ENCODE data around the gene MAP7D2.
A peak's percentile ranks its signal among the peaks of the same experiment; 100 is the strongest.

MAP7D2 gene

DNA sequence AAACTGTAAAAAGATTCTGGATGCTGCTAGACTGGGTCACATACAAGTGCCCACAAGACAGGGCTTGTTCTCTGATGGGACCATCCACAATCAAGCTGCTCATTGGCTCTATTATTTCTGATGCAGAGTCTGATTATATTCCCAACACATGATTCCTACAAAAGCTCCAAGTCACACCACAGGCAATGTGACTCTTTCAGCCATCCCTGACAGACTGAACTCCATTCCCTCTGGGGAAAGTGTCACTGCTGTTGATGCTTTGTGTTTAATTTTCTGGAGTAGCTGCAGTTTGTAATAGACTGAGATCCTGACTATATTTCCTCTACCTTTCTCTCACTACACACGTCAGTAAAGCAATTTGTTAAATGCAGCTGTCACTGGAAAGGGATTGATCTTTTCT lies 70.5 kb downstream of the MAP7D2 start:
- peak in 1 of 51 donors; percentile 4 for DNase-seq

DNA sequence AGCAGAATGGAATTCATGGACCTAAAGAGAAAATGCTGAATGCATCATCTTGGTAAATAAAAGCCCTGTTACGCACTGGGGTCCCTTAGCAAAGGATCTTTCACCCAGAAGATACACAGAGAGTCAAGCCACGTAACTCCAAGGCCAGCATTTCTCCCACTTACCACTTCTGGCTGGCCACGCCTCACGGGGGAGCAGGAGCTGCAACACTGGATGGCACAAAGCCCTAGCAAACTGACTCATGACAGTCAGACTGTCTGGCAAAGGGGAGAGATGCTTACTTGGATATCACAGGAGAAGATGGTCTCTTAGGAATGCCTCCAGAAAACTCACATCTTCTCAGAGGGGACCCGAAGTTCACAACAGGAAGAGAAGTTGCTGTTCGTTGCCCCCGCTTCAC lies 74.5 kb downstream of the MAP7D2 start:
- no peak for DNase-seq

DNA sequence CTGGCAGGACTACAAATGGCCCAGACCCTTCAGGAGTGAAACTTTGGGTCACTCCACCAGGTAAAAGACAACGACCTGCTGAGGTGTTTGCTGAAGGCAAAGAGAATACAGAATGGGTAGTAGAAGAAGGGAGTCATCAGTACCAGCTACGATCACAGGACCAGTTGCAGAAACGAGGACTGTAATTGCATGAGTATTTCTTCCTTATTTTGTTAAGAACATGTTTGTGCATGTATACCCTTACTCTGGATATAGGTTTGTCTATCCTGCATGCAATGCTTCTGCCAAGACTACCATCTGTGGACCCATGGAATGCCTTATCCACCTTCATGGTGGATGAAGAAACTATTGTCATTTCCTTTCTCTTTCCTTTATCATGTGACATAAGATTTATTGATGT lies 77.7 kb downstream of the MAP7D2 start:
- no peak for DNase-seq

DNA sequence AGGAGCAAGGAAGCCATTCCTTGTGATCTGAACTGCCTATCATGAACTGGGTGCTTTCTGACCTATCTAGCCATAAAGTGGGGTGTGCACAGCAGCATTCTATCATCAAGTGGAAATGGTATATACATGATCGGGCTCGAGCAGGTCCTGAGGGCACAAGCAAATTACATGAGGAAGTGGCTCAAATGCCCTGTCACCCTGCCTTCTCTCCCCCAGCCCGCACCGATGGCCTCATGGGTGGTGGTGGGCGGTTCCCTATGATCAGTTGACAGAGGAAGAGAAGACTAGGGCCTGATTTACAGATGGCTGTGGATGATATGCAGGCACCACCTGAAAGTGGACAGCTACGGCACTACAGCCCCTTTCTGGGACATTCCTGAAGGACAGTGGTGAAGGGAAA lies 79.5 kb downstream of the MAP7D2 start:
- DNase-seq: no peak

DNA sequence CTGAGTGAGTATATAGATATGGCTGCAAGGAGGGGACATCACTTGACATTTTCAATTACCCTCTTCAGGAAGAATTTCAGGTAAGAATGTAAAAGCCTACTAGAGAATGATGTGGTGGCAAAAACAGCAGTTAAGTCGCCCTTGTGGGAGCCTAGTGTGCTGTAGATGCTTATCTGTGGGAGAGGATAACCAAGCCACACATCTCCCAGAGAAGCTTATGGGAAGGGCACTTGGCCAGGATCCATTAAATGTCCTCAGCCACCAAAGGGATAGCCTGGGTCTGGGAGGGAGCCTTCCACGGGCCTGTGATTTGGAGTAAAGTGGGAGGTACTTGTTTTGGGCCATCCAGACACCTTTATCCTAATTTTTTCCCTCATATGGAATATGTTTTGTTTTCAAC lies 84.5 kb downstream of the MAP7D2 start:
- DNase-seq: no peak

DNA sequence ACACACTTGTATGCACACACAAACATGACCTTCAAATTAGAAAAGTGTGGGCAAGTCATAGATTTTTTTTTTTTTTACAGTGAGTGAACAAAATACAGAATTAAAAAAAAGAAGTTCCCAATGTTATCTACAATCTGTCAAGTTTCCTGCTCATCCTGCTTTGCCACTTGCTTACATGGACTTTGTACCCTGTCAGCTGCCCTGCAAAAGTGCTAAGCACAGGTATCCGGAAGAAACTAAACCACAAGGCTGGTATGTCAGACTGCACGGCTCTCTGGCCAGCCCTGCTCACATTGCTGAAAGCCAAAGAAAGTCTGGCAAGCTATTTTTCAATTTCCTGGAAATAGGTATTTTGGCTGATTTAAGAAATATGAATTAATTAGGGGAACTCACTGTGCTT lies 87.0 kb downstream of the MAP7D2 start:
- DNase-seq: no peak

DNA sequence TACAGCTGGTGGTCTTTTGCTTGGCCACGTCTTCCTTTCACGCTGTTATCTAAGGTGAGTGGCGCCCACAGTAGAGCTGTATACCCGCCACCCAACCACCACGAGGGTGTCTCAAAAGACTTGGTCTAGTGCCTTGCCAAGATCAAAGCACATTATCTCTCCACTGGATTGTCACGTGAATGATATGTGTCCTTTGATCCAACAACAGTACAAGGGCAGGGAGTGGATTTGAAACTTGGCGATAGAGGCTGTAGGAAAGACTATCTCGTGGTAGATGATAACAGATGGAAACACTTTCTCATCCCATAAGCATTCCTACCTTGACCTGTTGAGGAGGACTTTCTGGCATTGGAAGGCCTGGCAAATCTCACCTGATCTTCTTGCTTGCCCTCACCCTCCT lies 88.1 kb downstream of the MAP7D2 start:
- DNase-seq: no peak

DNA sequence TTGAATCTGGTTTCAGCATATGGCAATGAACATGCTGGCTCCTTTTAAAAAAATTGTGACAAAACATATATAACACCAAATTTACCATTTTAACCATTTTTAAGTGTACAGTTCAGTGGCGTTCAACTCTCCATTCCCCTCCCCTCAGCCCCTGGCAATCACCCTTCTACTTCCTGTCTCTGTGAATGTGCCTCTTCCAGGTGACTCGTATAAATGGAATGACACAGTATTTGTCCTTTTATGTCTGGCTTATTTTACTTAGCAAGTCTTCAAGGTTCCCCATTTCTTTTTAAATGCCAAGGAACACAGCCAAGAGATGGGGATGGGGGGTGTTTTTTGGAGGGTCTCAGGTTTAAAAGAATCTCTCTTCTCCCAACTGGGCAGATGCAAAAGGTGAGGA lies 90.4 kb downstream of the MAP7D2 start:
- DNase-seq: no peak

DNA sequence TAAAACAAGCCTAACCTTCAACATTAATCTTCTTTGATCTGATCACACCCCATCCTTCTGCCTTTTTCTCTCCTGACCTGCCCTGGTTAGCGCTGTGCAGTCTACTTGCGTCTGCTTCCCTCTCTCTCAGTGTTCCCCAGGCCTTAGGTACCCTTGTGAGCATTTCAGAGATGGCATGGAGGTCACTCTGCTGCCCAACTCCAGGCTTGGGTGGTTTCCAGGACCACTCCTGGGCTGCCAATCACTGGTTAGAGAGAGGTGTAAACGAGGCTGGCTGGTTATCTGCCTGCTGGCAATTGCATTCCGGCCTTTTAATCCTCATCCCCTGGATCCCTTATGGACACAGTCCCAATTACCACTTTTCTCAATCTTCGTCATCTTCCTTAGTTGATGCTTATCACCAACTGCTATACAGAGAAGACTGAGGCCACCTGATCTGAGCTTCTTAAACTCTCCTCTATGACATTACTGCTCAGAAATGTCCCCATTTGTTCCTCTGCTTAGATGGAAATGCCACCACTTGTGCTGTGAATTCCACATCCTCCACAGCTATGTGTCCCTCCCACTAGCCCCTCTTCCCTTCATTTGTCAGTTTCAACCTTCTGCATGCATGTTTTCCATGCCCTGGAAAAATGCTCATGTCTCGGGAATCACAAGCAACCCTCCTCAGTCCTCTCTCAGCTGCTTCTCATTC lies 96.9 kb downstream of the MAP7D2 start:
- DNase-seq: no peak

DNA sequence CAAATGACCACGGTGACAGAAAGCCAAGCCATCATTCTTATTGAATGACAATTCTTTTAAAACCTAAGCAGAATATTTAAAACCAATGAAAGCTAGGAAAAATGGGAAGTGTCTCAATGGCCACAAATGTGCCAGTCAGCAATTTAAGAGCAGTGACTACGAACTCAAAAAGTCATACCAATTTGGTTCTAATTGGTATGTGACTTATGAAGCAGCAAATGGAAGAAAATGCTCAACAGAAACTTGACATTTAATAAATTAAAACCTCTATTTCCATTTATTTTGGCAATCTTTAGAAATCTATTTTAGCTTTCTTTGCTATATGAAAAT lies 100.1 kb downstream of the MAP7D2 start:
- no peak for DNase-seq

DNA sequence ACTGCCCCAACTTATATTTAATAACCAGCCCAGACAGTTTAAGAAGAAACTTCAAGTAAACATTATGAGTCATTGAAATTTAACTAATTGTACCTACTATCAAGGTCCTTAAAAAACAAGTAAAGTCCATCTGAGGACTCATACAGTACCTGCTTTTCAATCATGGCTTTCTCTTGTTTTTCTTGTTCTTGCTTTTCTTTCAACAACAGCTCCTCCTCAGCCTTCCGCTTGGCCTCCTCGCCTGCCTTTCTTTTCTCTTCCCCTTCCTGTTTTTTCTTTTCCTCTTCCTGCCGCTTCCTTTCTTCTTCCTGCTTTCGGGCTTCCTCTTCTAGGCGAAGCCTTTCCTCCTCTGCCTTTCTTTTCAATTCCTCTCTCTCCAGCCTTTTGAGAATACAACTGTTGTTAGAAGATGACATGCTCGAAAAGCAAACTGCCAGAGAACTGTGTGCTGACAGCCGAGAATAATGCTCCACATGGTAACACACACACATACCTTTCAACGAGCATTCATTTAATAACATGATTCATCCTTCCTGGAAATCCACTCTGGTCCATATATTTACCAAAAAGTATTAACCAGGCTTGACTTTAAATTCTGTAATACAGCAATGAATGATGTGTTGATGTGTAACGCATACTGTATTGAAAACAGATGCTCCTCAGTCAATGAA lies 100.6 kb downstream of the MAP7D2 start:
- no peak for DNase-seq

DNA sequence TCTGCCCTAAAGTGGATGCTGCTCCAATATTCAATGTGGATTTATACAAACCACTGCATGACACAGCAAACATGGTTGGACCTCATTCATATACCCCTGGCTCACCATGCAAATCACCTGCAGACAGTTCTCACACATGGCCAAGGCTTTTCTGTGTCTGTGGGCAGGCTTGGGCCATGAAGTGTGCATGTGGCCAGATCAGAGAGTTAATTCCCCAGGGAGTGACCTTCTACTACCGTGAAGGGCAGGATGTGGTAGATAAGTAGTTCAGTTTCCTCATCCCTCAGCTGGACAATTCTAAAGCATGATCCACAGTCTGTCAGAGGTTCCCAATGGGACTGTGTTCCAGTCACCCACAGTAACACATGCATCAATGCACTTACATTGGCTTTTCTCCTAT lies 101.3 kb downstream of the MAP7D2 start:
- no peak for DNase-seq

DNA sequence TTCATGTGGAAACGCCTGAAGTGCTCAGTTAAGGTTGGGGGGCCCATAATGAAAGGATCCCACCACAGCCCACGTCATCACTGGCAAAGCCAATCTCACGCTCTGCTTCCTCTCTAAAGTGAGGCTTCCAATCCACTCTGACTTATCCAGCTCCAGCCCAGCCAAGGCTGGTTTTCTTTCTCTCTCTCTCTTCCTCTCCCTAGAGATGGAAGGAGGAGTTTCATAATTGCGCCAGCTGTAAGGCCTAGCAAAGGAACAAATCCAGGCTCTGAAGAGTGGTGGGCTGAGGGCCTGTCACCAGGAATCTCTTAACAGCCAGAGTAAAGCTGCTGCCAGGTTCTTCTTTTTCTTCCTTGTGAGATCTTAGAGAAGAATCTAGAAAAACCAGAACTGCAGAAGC lies 105.1 kb downstream of the MAP7D2 start:
- DNase-seq: no peak

DNA sequence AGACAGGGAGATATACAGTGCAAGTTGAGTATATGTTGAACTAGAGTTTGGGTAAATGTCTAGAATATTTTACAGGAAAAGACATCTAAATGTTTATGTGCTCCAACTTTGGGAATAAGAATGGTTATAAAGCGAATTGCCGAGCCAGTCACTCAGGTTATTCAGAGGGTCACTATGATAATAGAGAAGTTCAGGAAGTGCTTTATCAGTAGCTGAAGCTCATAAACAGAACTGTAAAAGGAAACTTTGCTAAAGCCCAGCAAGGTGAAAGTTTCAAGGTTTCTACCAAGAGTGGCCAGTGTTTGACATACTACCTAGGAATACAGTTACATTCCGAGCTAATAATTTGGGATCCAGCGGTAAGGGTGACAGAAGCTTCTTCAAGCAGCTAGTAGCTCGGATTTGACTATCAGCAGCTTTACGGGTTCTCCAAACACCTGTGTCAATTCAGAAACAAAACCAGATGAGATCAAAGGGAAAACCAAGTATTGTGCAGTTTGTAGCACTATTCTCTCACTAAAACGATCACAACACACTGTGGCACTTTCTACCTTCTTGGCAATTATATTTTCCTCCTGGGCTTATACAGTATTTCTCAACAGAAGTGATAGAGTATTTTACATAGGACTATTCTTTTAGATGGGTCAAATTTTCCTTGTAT lies 108.6 kb downstream of the MAP7D2 start:
- no peak for DNase-seq

DNA sequence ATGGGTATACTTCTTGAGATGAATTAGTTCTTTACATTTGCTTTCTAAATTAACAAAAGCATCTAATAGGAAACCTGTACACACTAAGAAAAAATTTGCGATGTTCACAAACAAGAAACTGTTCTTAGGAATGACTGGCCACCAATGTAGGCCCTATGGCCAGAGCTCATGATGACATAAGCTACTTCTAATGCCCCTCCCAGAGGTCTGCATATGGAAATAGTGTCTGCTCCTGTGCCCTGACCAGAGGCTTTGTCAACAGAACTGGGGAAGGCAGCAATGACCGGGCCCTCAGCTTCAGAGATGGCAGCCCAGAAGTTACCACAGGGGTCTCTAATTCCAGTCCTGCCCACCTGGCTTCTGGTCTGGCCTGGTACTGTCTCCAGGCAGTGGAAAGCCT lies 110.8 kb downstream of the MAP7D2 start:
- no peak for DNase-seq

DNA sequence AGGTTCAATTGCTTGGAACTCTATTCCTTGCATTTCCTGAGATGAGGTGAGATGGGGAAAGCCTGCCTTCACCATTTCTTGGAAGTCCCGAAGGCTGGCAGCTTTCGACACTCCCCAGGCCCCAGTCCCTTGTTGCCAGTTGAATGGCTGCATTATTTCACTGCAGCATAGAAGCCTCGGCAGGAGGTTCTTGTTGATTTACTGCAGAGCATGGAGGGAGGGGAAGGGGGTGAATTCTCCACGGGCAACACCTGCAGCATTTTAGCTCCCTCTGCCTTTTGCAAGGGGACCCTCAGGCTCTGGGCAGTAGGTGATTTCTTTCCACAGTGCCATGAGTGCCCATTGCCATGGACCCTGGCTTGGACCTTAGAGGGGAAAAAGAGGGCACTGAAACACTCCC lies 115.1 kb downstream of the MAP7D2 start:
- DNase-seq: peak in 1 of 51 donors; percentile 0

DNA sequence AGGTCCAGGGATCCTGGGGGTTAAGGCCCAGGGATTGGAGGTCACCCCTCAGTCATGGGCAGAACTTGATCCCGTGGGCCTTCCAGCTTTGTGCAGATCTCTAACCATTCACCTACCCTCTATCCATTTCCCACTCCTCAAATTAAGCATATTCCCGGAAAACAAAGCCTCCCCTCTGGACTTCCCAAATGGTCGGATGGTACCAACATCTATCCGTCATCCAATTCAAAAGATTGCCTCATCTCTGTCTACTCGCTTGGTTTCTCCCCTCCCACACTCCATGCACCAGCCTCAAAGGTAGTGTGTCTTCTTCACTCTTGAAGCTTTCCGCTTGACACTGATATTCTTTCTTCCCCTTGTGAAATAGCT lies 125.4 kb downstream of the MAP7D2 start:
- DNase-seq: no peak

DNA sequence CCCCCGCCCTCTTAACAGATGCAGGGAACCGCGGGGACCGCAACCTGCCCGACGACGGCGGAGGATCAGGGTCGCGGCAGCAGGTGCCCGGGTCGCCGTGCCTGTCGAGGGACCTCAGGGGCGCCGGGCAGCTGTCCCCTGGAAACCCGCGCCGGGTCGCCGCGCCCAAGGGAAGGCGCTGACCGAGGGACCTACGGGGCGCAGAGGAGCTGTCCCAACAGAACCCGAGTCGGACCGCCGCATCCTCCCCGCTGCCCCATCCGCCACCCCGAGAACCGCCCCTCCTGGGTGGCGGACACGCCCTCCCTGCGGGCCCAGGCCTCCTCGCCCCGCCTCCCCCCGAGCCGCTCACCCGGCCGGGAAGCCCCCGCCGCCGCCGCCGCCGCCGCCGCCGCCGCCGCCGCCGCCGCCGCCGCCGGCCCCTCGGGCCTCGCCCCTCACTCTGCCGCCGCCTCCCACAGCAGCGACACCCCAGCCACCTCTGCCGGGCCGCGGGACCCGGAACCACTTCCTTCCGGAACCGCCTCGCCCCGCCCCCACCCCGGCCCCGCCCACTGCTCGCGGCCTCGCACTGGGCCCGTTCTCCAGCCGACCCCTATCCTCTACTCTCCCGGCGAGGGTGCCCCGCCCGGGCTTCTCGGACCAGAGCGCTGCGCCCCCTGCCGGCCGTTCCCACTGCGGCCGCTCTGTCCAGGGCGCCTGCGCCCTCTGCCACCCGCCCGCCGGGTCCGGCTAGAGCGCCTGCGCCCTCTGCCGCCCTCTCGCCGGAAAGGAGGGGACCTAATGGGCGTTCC lies 126.0 kb downstream of the MAP7D2 start, which contains the start of gene BCLAF3:
BCLAF3 (minus strand) TSS at position 506 of the 794 bp plus-strand sequence. CDS start 20,797 bp downstream, outside the sequence.
- DNase-seq: peak; percentile 23 to 89 (median 72)

DNA sequence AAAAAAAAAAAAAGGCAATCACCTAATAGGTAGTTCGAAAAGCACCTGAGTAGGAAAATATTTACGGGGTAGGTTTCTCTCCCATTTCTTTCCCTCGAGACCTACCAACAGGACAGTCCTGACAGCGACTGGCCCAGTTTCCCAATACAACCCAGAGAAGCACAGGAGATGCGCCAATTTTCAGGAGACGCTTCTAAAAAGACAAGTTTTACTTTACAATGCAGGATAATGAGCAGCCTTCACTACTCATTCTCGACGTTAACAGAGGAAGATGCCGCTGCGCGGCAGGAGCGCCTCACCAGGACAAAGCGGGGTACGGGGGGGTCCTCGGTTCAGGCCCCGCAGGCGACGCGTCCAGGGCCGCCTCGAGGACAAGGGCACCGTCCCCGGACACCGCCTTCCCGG lies 126.6 kb downstream of the MAP7D2 start:
- DNase-seq: peak in 9 of 51 donors; percentile 2 to 49 (median 19)

DNA sequence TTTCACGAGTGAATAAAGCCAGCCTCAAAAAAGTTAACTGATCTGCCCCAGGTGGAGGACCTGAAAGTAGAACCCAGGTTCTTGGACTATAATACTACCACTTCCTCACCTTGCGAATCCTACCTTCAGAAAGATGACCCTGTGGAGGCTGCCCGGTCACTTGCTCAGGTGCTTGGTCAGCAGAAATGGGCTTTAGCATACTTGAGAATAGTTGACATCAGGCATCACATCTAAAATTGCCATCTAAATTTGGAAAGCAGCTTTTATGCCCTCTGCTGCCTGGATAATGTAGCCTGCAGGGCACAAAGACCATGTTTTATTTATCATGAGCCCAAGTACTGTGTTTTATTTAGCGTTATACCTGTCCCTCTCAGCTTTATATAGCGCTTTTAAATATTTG lies 128.9 kb downstream of the MAP7D2 start:
- DNase-seq: no peak

DNA sequence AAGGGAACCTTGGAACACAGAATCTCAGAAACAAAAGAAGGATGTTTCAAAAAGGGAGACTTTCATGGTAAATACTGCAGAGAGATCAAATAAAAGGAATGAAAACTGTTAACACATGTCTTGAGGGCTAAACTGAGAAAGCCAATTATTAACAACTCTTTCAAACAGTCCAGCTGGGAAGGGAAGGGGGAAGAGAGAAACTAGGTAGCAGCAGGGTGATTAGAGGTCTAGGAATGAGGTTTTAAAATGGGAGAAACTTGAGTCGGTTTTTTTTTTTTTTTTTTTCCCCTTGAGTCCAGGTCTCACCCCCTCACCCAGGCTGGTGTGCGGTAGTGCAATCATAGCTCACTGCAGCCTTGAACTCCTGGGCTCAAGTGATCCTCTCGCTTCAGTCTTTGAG lies 130.2 kb downstream of the MAP7D2 start:
- DNase-seq: no peak

DNA sequence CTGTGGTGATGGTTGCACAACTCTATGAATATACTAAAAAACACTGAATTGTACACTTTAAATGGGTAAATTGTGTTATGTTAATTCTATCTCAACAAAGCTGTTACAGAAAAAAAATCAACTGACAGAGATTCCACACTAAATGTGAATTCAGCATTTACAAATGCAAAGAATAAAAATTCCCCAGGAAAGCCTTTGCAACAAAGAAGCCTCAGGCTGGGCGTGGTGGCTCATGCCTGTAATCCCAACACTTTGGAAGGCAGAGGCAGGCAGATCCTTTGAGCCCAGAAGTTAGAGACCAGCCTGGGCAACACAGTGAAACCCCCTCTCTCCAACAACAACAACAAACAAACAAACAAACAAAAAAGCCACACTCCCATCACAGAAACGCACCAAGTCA lies 134.8 kb downstream of the MAP7D2 start:
- no peak for DNase-seq

Measured in hypothalamus (tissue), 51 donors.